Nephron (organoid): ENCODE results near the gene LGR6.

ENCODE experiments used
- H3K27ac Mint-ChIP-seq, 3 experiments: 2 replicates each; pipeline ENCODE4 v1.8.0; 2020; ENCODE audit warnings: mixed read lengths in 3 of 3, mild to moderate bottlenecking in 2 of 3, moderate library complexity in 1 of 3
- H3K27me3 Mint-ChIP-seq: 2 replicates; pipeline ENCODE4 v1.8.0; 2021; ENCODE audit warnings: low read depth, mild to moderate bottlenecking, moderate library complexity, mixed read lengths
- H3K36me3 Mint-ChIP-seq: 2 replicates; pipeline ENCODE4 v1.8.0; 2020; ENCODE audit warnings: low read depth, mixed read lengths
- H3K4me1 Mint-ChIP-seq: 2 replicates; pipeline ENCODE4 v1.8.0; 2020; ENCODE audit warnings: mixed read lengths
- H3K4me3 Mint-ChIP-seq, 3 experiments: 2 replicates each; pipeline ENCODE4 v1.8.0; 2020; ENCODE audit warnings: mild to moderate bottlenecking in 3 of 3, mixed read lengths in 3 of 3, moderate library complexity in 2 of 3
- H3K9me3 Mint-ChIP-seq: 2 replicates; pipeline ENCODE4 v1.8.0; 2020; ENCODE audit warnings: mixed read lengths
- TF ChIP-seq, protein P1 (sequence below), 3 experiments: fragments of 200-600 bp; sonication (generic); IDR thresholded peaks; one replicate each; pipeline ENCODE4 v1.5.0; 2021; ENCODE audit warnings: antibody characterized with exemption in 3 of 3; ENCODE audit not compliant: unreplicated experiment in 3 of 3

Gene LGR6

GRCh38 chr1:202264726-202265125 is 71.1 kb downstream of the LGR6 start:
- TF ChIP-seq, protein P1, sequence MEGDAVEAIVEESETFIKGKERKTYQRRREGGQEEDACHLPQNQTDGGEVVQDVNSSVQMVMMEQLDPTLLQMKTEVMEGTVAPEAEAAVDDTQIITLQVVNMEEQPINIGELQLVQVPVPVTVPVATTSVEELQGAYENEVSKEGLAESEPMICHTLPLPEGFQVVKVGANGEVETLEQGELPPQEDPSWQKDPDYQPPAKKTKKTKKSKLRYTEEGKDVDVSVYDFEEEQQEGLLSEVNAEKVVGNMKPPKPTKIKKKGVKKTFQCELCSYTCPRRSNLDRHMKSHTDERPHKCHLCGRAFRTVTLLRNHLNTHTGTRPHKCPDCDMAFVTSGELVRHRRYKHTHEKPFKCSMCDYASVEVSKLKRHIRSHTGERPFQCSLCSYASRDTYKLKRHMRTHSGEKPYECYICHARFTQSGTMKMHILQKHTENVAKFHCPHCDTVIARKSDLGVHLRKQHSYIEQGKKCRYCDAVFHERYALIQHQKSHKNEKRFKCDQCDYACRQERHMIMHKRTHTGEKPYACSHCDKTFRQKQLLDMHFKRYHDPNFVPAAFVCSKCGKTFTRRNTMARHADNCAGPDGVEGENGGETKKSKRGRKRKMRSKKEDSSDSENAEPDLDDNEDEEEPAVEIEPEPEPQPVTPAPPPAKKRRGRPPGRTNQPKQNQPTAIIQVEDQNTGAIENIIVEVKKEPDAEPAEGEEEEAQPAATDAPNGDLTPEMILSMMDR (IDR thresholded peaks at IDR 0.05; ENCODE audit: unreplicated experiment in 3 of 3) = no peak
- peaks cover 43% of the 10 kb centered on the region for H3K27me3 Mint-ChIP-seq
- H3K4me3 Mint-ChIP-seq = no peak overlapping the region
- H3K9me3 Mint-ChIP-seq = peaks cover 4% of the 10 kb centered on the region
- no peak overlapping the region for H3K27ac Mint-ChIP-seq
- H3K4me1 Mint-ChIP-seq = no peaks in the 10 kb centered on the region
- H3K36me3 Mint-ChIP-seq = peaks cover 4% of the 10 kb centered on the region

- Mint-ChIP-seq H3K4me1 (peaks cover 7% of the 10 kb centered on the region), H3K27me3 (peaks cover 48% of the 10 kb centered on the region), H3K36me3 (peaks cover 4% of the 10 kb centered on the region), H3K9me3 (peaks cover 4% of the 10 kb centered on the region), H3K27ac (no peak overlapping the region), H3K4me3 (no peak overlapping the region)
- TF ChIP-seq, protein P1 (IDR thresholded peaks at IDR 0.05; ENCODE audit: unreplicated experiment in 3 of 3) = no peak
Observed at GRCh38 chr1:202266061-202266765, 72.6 kb downstream of the LGR6 start.

DNA sequence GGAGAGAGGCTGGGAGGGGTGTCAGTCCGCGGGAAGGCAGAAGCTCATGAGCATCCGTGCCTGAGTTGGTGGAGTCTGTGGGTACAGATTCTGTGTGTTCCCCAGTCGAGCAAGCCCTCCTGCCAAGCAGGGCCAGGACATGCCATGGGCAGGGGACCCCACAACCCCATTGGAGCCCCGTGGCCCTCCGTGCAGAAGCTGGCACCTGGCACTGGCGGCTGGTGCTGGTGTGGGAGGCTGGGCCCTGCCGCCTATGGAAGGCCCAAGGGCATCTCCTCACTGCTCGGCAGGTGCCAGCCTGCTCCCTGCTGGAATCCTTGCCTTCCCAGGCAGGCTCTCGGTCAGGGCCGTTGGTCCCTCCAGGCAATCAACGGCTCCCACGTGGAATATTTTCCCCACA is 74.4 kb downstream of the LGR6 start:
- H3K4me3 Mint-ChIP-seq = no peak overlapping the region
- TF ChIP-seq, protein P1 (IDR thresholded peaks at IDR 0.05; ENCODE audit: unreplicated experiment in 3 of 3) = no peak
- peaks cover 13% of the 10 kb centered on the region for H3K4me1 Mint-ChIP-seq
- no peaks in the 10 kb centered on the region for H3K9me3 Mint-ChIP-seq
- no peak overlapping the region for H3K27ac Mint-ChIP-seq
- no peaks in the 10 kb centered on the region for H3K36me3 Mint-ChIP-seq
- H3K27me3 Mint-ChIP-seq = peaks cover 49% of the 10 kb centered on the region

- H3K4me3 Mint-ChIP-seq = no peak overlapping the region
- H3K4me1 Mint-ChIP-seq = peaks cover 13% of the 10 kb centered on the region
- no peak overlapping the region for H3K27ac Mint-ChIP-seq
- TF ChIP-seq, protein P1 (IDR thresholded peaks at IDR 0.05; ENCODE audit: unreplicated experiment in 3 of 3) = no peak
- H3K9me3 Mint-ChIP-seq = no peaks in the 10 kb centered on the region
- H3K36me3 Mint-ChIP-seq = no peaks in the 10 kb centered on the region
- peaks cover 53% of the 10 kb centered on the region for H3K27me3 Mint-ChIP-seq
Observed at GRCh38 chr1:202268817-202269216, 75.2 kb downstream of the LGR6 start.

DNA sequence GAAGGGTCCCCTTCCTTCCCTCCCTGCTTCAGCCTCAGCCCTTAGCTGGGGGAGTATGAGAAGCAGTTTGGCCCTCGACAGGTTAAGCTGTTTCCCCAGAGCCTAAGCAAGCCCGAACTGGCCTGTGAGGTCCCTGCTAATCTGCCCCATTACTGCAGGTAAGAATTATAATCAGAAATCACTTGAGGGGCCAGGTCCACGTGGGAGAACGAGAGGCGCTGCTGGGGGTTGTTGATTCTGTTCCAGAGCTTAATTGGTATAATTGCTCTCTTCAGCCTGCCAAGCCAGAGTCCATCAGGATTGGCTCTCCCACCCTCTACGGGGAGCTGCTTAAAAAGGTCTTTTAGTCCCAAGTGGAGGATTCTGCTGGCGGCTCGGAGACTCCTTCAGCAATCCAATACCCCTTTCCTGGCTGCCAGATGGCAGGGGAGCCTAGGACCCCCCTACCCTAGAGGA is 77.3 kb downstream of the LGR6 start:
- TF ChIP-seq, protein P1 (IDR thresholded peaks at IDR 0.05; ENCODE audit: unreplicated experiment in 3 of 3) = no peak
- Mint-ChIP-seq H3K27ac (no peak overlapping the region), H3K4me3 (no peak overlapping the region), H3K9me3 (peaks cover 2% of the 10 kb centered on the region), H3K27me3 (peaks cover 41% of the 10 kb centered on the region), H3K36me3 (no peaks in the 10 kb centered on the region), H3K4me1 (peaks cover 18% of the 10 kb centered on the region)
